KMS-11 (cell line): Measurements from ENCODE around the gene FAM124B.

Experiments
- H2AFZ ChIP-seq: fragments of 200-600 bp; sonication (generic); 2 replicates; pipeline ENCODE4 v1.6.1; 2016; ENCODE audit warnings: antibody characterized with exemption, mixed run types, low read depth
- H3K27ac ChIP-seq: fragments of 200-600 bp; sonication (generic); 2 replicates; pipeline ENCODE4 v1.6.1; 2016; ENCODE audit warnings: mild to moderate bottlenecking, mixed run types
- H3K27me3 ChIP-seq: fragments of 200-600 bp; sonication (generic); 2 replicates; pipeline ENCODE4 v1.6.1; 2017; ENCODE audit warnings: mild to moderate bottlenecking, low read depth, mixed run types, moderate library complexity; ENCODE audit not compliant: insufficient read depth
- H3K36me3 ChIP-seq: fragments of 200-600 bp; sonication (generic); 2 replicates; pipeline ENCODE4 v1.6.1; 2017; ENCODE audit warnings: mild to moderate bottlenecking, mixed run types; ENCODE audit not compliant: insufficient read depth
- H3K4me1 ChIP-seq: fragments of 200-600 bp; sonication (generic); 2 replicates; pipeline ENCODE4 v1.6.1; 2016; ENCODE audit warnings: mild to moderate bottlenecking, low read depth, mixed run types; ENCODE audit not compliant: poor library complexity, severe bottlenecking
- H3K4me2 ChIP-seq: fragments of 200-600 bp; sonication (generic); 2 replicates; pipeline ENCODE4 v1.7.0; 2016; ENCODE audit warnings: mild to moderate bottlenecking, mixed run types
- H3K4me3 ChIP-seq: fragments of 200-600 bp; sonication (generic); IDR thresholded peaks from 2 replicates; pipeline ENCODE4 v1.6.1; 2017; ENCODE audit warnings: low read depth, low read length, mixed read lengths; ENCODE audit not compliant: insufficient read depth
- H3K79me2 ChIP-seq: fragments of 200-600 bp; sonication (generic); 2 replicates; pipeline ENCODE4 v1.6.1; 2016; ENCODE audit warnings: low read depth, mixed run types; ENCODE audit not compliant: insufficient read depth
- H3K9ac ChIP-seq: fragments of 200-600 bp; sonication (generic); 2 replicates; pipeline ENCODE4 v1.6.1; 2016; ENCODE audit warnings: mild to moderate bottlenecking, mixed run types
- H4K20me1 ChIP-seq: fragments of 200-600 bp; sonication (generic); 2 replicates; pipeline ENCODE4 v1.6.1; 2016; ENCODE audit warnings: mild to moderate bottlenecking, mixed run types; ENCODE audit not compliant: insufficient read depth
- CTCF ChIP-seq: fragments of 200-600 bp; sonication (generic); conservative IDR thresholded peaks from 2 replicates; pipeline ENCODE4 v1.6.1; 2017; ENCODE audit warnings: low read depth, mild to moderate bottlenecking, antibody characterized with exemption, low read length, moderate library complexity, mixed read lengths

FAM124B gene

GRCh38 chr2:224407241-224407701 lies 5.4 kb upstream of the FAM124B start:
- H3K4me3 ChIP-seq, result no peak overlapping the region
- no peak overlapping the region for H3K27ac ChIP-seq
- H3K4me2 ChIP-seq, result no peak overlapping the region
- no peaks in the 10 kb centered on the region for H4K20me1 ChIP-seq
- H3K79me2 ChIP-seq, result no peaks in the 10 kb centered on the region
- no peaks in the 10 kb centered on the region for H3K36me3 ChIP-seq
- no peak overlapping the region for H2AFZ ChIP-seq
- no peak overlapping the region for H3K9ac ChIP-seq
- H3K4me1 ChIP-seq, result no peaks in the 10 kb centered on the region
- TF ChIP-seq CTCF, result no peak
- H3K27me3 ChIP-seq, result no peaks in the 10 kb centered on the region

- H3K27me3 ChIP-seq, result no peaks in the 10 kb centered on the region
- H3K4me2 ChIP-seq, result no peak overlapping the region
- H3K4me3 ChIP-seq, result no peak overlapping the region
- H3K4me1 ChIP-seq, result no peaks in the 10 kb centered on the region
- H2AFZ ChIP-seq, result no peak overlapping the region
- no peak overlapping the region for H3K27ac ChIP-seq
- H3K36me3 ChIP-seq, result no peaks in the 10 kb centered on the region
- no peaks in the 10 kb centered on the region for H3K79me2 ChIP-seq
- no peaks in the 10 kb centered on the region for H4K20me1 ChIP-seq
- TF ChIP-seq CTCF, result no peak
- H3K9ac ChIP-seq, result no peak overlapping the region
These were observed 4.0 kb upstream of the FAM124B start for GRCh38 chr2:224405841-224406370.

GRCh38 chr2:224405412-224405811 lies 3.5 kb upstream of the FAM124B start:
- H3K4me3 ChIP-seq, result no peak overlapping the region
- H3K4me1 ChIP-seq, result no peaks in the 10 kb centered on the region
- no peak overlapping the region for H2AFZ ChIP-seq
- H3K27me3 ChIP-seq, result no peaks in the 10 kb centered on the region
- H3K36me3 ChIP-seq, result no peaks in the 10 kb centered on the region
- H3K27ac ChIP-seq, result no peak overlapping the region
- no peak for TF ChIP-seq CTCF
- H3K4me2 ChIP-seq, result no peak overlapping the region
- H3K9ac ChIP-seq, result no peak overlapping the region
- H3K79me2 ChIP-seq, result no peaks in the 10 kb centered on the region
- no peaks in the 10 kb centered on the region for H4K20me1 ChIP-seq

GRCh38 chr2:224404796-224405195 lies 2.9 kb upstream of the FAM124B start:
- H3K9ac ChIP-seq, result no peak overlapping the region
- no peaks in the 10 kb centered on the region for H3K79me2 ChIP-seq
- no peak overlapping the region for H3K4me2 ChIP-seq
- H3K27ac ChIP-seq, result no peak overlapping the region
- H3K4me3 ChIP-seq, result no peak overlapping the region
- TF ChIP-seq CTCF, result no peak
- no peaks in the 10 kb centered on the region for H3K36me3 ChIP-seq
- H2AFZ ChIP-seq, result no peak overlapping the region
- no peaks in the 10 kb centered on the region for H3K27me3 ChIP-seq
- no peaks in the 10 kb centered on the region for H4K20me1 ChIP-seq
- H3K4me1 ChIP-seq, result no peaks in the 10 kb centered on the region
